HepG2 (cell line): ENCODE results near the gene KLHDC4. TPM values are rescaled to one million over a fixed set of nuclear protein-coding genes. Genes with fewer than 3 reads are reported as not detected.

Experiments used
- AGO2 ChIP-seq: fragments of 200-400 bp; formaldehyde crosslinking; optimal IDR thresholded peaks from 2 replicates; pipeline ENCODE3; 2017; ENCODE audit warnings: mild to moderate bottlenecking, low read depth, low read length, moderate library complexity
- ARNT ChIP-seq: fragments of 450-650 bp; IDR thresholded peaks from 2 replicates; pipeline ENCODE4 v1.6.1; 2017
- ASH2L ChIP-seq: fragments of 300-600, 200-600 bp; sonication (generic); IDR thresholded peaks from 2 replicates; pipeline ENCODE4 v1.7.0; 2017; ENCODE audit warnings: low read depth, mild to moderate bottlenecking, moderate library complexity, mixed read lengths, low read length; ENCODE audit not compliant: insufficient read length
- CREB1 ChIP-seq, 2 experiments: fragments of 450-650 bp in 1 of 2; IDR thresholded peaks; 2 replicates each; pipeline ENCODE4 v1.6.1; 2016 to 2017; ENCODE audit warnings: control low read depth in 1 of 2, mild to moderate bottlenecking in 1 of 2, missing compliant biosample characterization in 1 of 2, missing genetic modification characterization in 1 of 2
- KAT7 ChIP-seq: IDR thresholded peaks from 2 replicates; pipeline ENCODE4 v1.6.1; 2018; ENCODE audit warnings: borderline replicate concordance, missing compliant biosample characterization
- KDM4B ChIP-seq: sonication (generic); formaldehyde crosslinking; IDR thresholded peaks from 2 replicates; pipeline ENCODE4 v1.4.0; 2020; ENCODE audit warnings: missing genetic modification reagents
- MBNL3 ChIP-seq: fragments of 250-450 bp; sonication (Bioruptor Pico); conservative IDR thresholded peaks from 2 replicates; pipeline ENCODE4 v1.8.0; 2022; ENCODE audit warnings: mild to moderate bottlenecking, inconsistent platforms
- PITX1 ChIP-seq: sonication (generic); formaldehyde crosslinking; IDR thresholded peaks from 2 replicates; pipeline ENCODE4 v1.5.1; 2020; ENCODE audit warnings: mild to moderate bottlenecking, missing genetic modification reagents
- PPARG ChIP-seq: conservative IDR thresholded peaks from 2 replicates; pipeline ENCODE4 v1.6.1; 2016; ENCODE audit warnings: missing biosample characterization, missing genetic modification reagents
- REL ChIP-seq: sonication (generic); formaldehyde crosslinking; conservative IDR thresholded peaks from 2 replicates; pipeline ENCODE4 v1.8.0; 2022; ENCODE audit warnings: mild to moderate bottlenecking, missing genetic modification reagents, moderate library complexity
- SETDB1 ChIP-seq: sonication (generic); formaldehyde crosslinking; IDR thresholded peaks from 2 replicates; pipeline ENCODE4 v1.5.1; 2020; ENCODE audit warnings: missing genetic modification reagents, mild to moderate bottlenecking, borderline replicate concordance
- SMARCC2 ChIP-seq: fragments of 450-650 bp; IDR thresholded peaks from 2 replicates; pipeline ENCODE4 v1.6.1; 2017; ENCODE audit warnings: antibody characterized with exemption, mild to moderate bottlenecking
- TEAD3 ChIP-seq: optimal IDR thresholded peaks from 2 replicates; pipeline ENCODE3; 2016; ENCODE audit warnings: borderline replicate concordance
- ZBTB38 ChIP-seq: sonication (generic); formaldehyde crosslinking; IDR thresholded peaks from 2 replicates; pipeline ENCODE4 v1.5.1; 2020; ENCODE audit warnings: mild to moderate bottlenecking, missing genetic modification reagents
- ZC3H13 ChIP-seq: sonication (generic); formaldehyde crosslinking; IDR thresholded peaks from 2 replicates; pipeline ENCODE4 v1.8.1; 2023; ENCODE audit warnings: mild to moderate bottlenecking, missing genetic modification reagents, moderate library complexity
- ZKSCAN1 ChIP-seq: fragments of 150-350 bp; IDR thresholded peaks from 2 replicates; pipeline ENCODE4 v1.6.1; 2014; ENCODE audit warnings: low read length
- ZNF256 ChIP-seq: sonication (generic); formaldehyde crosslinking; conservative IDR thresholded peaks from 2 replicates; pipeline ENCODE4 v1.4.0; 2020; ENCODE audit warnings: missing genetic modification reagents
- ZNF343 ChIP-seq: sonication (generic); formaldehyde crosslinking; IDR thresholded peaks from 2 replicates; pipeline ENCODE4 v1.4.0; 2020; ENCODE audit warnings: mild to moderate bottlenecking, missing genetic modification reagents
- ZNF44 ChIP-seq: sonication (generic); formaldehyde crosslinking; IDR thresholded peaks from 2 replicates; pipeline ENCODE4 v1.5.1; 2020; ENCODE audit warnings: mild to moderate bottlenecking, missing genetic modification reagents
- ZNF496 ChIP-seq: sonication (generic); formaldehyde crosslinking; IDR thresholded peaks from 2 replicates; pipeline ENCODE4 v1.8.1; 2023; ENCODE audit warnings: mild to moderate bottlenecking, moderate library complexity, missing genetic modification reagents; ENCODE audit not compliant: insufficient replicate concordance
- ZNF792 ChIP-seq: IDR thresholded peaks from 2 replicates; pipeline ENCODE4 v1.6.1; 2016
- polyA plus RNA-seq, 8 experiments: library from polyadenylated mRNA; depleted of rRNA in 3 of 8; stranded (reverse) in 7 of 8; unstranded in 1 of 8; fragments of >200 nt; fragmentation: Illumina TruSeq in 4 of 8; extraction: Trizol in 4 of 8; gene quantifications; 2 replicates each; pipeline versions ENCODE4 v1.2.1 to v1.2.3, GENCODE V29; 2011 to 2016; ENCODE audit warnings: low read depth in 4 of 8, missing spikeins in 1 of 8, mixed read lengths in 1 of 8; ENCODE audit not compliant: insufficient read depth in 1 of 8
- total RNA-seq, 5 experiments: library from RNA; depleted of rRNA; stranded (reverse); fragments of >200 nt; fragmentation: Illumina TruSeq; extraction: Trizol; gene quantifications; 2 replicates each; pipeline ENCODE4 v1.2.3, GENCODE V29; 2016; ENCODE audit warnings: low read depth in 1 of 5
- TF ChIP-seq, protein P1 (sequence below): sonication (generic); formaldehyde crosslinking; IDR thresholded peaks from 2 replicates; pipeline ENCODE4 v1.8.0; 2022; ENCODE audit warnings: mild to moderate bottlenecking, missing genetic modification reagents
- TF ChIP-seq, protein P2 (sequence below): conservative IDR thresholded peaks from 2 replicates; pipeline ENCODE4 v1.6.1; 2018; ENCODE audit warnings: missing genetic modification reagents
- TF ChIP-seq, protein P3 (sequence below): fragments of 450-650 bp; IDR thresholded peaks from 2 replicates; pipeline ENCODE4 v1.6.1; 2016
- TF ChIP-seq, protein P4 (sequence below): sonication (generic); formaldehyde crosslinking; IDR thresholded peaks from 2 replicates; pipeline ENCODE4 v1.5.0; 2020; ENCODE audit warnings: missing genetic modification reagents, mild to moderate bottlenecking, borderline replicate concordance
- TF ChIP-seq, protein P5 (sequence below): sonication (generic); formaldehyde crosslinking; IDR thresholded peaks from 2 replicates; pipeline ENCODE4 v1.4.0; 2020; ENCODE audit warnings: missing genetic modification reagents

Gene KLHDC4
- total and polyA plus RNA-seq, 2 of the 13 experiments (the other 11 are each of a cell fraction or from before 2014, with no cell fraction given) = 18.7 to 31.8 TPM

DNA sequence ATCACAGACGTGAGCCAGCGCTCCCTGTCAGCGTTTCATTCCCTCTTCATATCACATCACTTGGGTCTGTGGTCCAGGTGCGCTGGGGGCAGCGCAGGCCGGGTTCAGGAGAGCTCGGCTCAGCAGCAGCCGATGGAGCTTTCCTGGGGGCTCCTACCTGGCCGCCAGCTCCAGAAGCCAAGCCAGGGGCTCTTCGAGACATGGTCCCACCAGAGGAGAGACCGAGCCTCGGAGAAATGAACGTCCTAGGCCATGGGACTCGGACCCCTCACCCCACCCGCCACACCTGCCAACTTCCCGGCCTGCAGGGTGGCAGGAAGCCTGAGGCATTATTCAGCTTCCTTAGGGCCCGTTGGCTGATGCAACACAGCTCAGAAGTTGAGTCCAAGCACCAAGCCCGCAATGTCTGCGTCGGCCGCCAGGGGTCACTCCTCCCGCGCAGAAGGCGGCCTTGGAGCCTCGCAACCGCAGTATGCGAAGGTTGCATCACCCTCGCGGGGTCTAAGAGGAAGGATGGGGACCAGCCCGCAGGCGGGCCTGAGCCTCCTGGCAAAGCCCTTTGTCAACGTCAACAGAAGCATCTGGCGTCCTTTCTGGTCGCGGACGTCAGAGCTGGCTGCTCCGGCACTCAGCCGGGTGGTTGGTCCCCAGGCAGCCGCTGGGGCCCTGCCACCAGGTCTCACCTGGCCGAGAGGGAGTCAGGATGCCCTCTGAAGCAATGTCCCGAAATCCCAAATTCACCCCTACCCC is 13.2 kb upstream of the KLHDC4 start (continued):
- no peak for TF ChIP-seq REL
- TF ChIP-seq ZC3H13 (CRISPR knock-in tag) = peak; percentile 48; the same call in 1 of the 2 replicates
- peak; percentile 57 for TF ChIP-seq ASH2L
- TF ChIP-seq, protein P1, sequence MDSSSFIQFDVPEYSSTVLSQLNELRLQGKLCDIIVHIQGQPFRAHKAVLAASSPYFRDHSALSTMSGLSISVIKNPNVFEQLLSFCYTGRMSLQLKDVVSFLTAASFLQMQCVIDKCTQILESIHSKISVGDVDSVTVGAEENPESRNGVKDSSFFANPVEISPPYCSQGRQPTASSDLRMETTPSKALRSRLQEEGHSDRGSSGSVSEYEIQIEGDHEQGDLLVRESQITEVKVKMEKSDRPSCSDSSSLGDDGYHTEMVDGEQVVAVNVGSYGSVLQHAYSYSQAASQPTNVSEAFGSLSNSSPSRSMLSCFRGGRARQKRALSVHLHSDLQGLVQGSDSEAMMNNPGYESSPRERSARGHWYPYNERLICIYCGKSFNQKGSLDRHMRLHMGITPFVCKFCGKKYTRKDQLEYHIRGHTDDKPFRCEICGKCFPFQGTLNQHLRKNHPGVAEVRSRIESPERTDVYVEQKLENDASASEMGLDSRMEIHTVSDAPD (CRISPR knock-in tag) = 0 out of 2 replicates have a peak, but pooled peaks have one; percentile 52
- no peak for TF ChIP-seq SMARCC2
- TF ChIP-seq ZNF343 (CRISPR knock-in tag) = no peak; the same call in 1 of the 2 replicates
- 0 out of 2 replicates have a peak, but pooled peaks have one; percentile 47 for TF ChIP-seq MBNL3 (CRISPR knock-in tag)
- TF ChIP-seq, protein P2, sequence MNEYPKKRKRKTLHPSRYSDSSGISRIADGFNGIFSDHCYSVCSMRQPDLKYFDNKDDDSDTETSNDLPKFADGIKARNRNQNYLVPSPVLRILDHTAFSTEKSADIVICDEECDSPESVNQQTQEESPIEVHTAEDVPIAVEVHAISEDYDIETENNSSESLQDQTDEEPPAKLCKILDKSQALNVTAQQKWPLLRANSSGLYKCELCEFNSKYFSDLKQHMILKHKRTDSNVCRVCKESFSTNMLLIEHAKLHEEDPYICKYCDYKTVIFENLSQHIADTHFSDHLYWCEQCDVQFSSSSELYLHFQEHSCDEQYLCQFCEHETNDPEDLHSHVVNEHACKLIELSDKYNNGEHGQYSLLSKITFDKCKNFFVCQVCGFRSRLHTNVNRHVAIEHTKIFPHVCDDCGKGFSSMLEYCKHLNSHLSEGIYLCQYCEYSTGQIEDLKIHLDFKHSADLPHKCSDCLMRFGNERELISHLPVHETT (CRISPR knock-in tag) = peak; percentile 59; the same call in 1 of the 2 replicates
- peak; percentile 81; the same call in 1 of the 2 replicates for TF ChIP-seq PITX1 (CRISPR knock-in tag)
- peak; percentile 98 for TF ChIP-seq ZBTB38 (CRISPR knock-in tag)
- TF ChIP-seq ARNT = no peak
- TF ChIP-seq CREB1 (IDR thresholded peaks at IDR 0.05) = peak; percentile 39; the same call in 1 of the 2 replicates
- TF ChIP-seq CREB1 (CRISPR knock-in tag; IDR thresholded peaks at IDR 0.05) = no peak
- TF ChIP-seq, protein P3, sequence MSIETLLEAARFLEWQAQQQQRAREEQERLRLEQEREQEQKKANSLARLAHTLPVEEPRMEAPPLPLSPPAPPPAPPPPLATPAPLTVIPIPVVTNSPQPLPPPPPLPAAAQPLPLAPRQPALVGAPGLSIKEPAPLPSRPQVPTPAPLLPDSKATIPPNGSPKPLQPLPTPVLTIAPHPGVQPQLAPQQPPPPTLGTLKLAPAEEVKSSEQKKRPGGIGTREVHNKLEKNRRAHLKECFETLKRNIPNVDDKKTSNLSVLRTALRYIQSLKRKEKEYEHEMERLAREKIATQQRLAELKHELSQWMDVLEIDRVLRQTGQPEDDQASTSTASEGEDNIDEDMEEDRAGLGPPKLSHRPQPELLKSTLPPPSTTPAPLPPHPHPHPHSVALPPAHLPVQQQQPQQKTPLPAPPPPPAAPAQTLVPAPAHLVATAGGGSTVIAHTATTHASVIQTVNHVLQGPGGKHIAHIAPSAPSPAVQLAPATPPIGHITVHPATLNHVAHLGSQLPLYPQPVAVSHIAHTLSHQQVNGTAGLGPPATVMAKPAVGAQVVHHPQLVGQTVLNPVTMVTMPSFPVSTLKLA = no peak
- TF ChIP-seq AGO2 = no peak
- TF ChIP-seq, protein P4, sequence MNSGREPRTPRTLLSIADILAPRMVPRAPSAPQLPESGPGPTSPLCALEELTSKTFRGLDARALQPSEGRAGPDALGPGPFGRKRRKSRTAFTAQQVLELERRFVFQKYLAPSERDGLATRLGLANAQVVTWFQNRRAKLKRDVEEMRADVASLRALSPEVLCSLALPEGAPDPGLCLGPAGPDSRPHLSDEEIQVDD (CRISPR knock-in tag) = 0 out of 2 replicates have a peak, but pooled peaks have one; percentile 68
- peak; percentile 96 for TF ChIP-seq TEAD3 (CRISPR knock-in tag)
- 0 out of 2 replicates have a peak, but pooled peaks have one; percentile 81 for TF ChIP-seq ZNF256 (CRISPR knock-in tag)
- peak; percentile 91; the same call in 1 of the 2 replicates for TF ChIP-seq ZNF792 (CRISPR knock-in tag)
- peak; percentile 98 for TF ChIP-seq KDM4B (CRISPR knock-in tag)
- no peak for TF ChIP-seq SETDB1 (CRISPR knock-in tag)
- TF ChIP-seq PPARG (CRISPR knock-in tag) = peak; percentile 79
- peak; percentile 91 for TF ChIP-seq KAT7 (CRISPR knock-in tag)
- peak; percentile 74; the same call in 1 of the 2 replicates for TF ChIP-seq ZNF44
- no peak for TF ChIP-seq ZNF496 (CRISPR knock-in tag)
- TF ChIP-seq, protein P5, sequence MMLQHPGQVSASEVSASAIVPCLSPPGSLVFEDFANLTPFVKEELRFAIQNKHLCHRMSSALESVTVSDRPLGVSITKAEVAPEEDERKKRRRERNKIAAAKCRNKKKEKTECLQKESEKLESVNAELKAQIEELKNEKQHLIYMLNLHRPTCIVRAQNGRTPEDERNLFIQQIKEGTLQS (CRISPR knock-in tag) = peak; percentile 100
- TF ChIP-seq ZKSCAN1 = 0 out of 2 replicates have a peak, but pooled peaks have one; percentile 46
